Mesenchymal stem cell (in vitro differentiated cells and primary cell): ENCODE results near the gene FAM13C.

Source experiments
- DNase-seq: peaks from one replicate; pipeline ENCODE4 v3.0.0-alpha.2; 2013
- H2AFZ ChIP-seq: one replicate; pipeline ENCODE4 v1.6.1; 2013; ENCODE audit warnings: low read depth, mild to moderate bottlenecking, control low read depth, inconsistent platforms, low read length, moderate library complexity
- H2AK5ac ChIP-seq: 2 replicates; pipeline ENCODE4 v1.6.1; 2013; ENCODE audit warnings: low read length, moderate library complexity, mild to moderate bottlenecking, inconsistent platforms; ENCODE audit not compliant: severe bottlenecking
- H2BK120ac ChIP-seq: one replicate; pipeline ENCODE4 v1.6.1; 2013; ENCODE audit warnings: low read depth, mild to moderate bottlenecking, inconsistent platforms, low read length, moderate library complexity
- H2BK12ac ChIP-seq, 2 experiments: one replicate each; pipeline ENCODE4 v1.6.1; 2013; ENCODE audit warnings: inconsistent platforms in 2 of 2, low read length in 2 of 2, mild to moderate bottlenecking in 2 of 2, moderate library complexity in 2 of 2, control low read depth in 1 of 2
- H2BK15ac ChIP-seq: one replicate; pipeline ENCODE4 v1.6.1; 2013; ENCODE audit warnings: mild to moderate bottlenecking, low read depth, inconsistent platforms; ENCODE audit not compliant: poor library complexity, severe bottlenecking
- H2BK5ac ChIP-seq: 2 replicates; pipeline ENCODE4 v1.6.1; 2013; ENCODE audit warnings: low read depth, mild to moderate bottlenecking, low read length, control low read depth, inconsistent platforms; ENCODE audit not compliant: poor library complexity, severe bottlenecking
- H3K14ac ChIP-seq, 2 experiments: one replicate each; pipeline ENCODE4 v1.6.1; 2013; ENCODE audit warnings: inconsistent platforms in 2 of 2, low read length in 2 of 2, control low read depth in 1 of 2, mild to moderate bottlenecking in 1 of 2, moderate library complexity in 1 of 2
- H3K18ac ChIP-seq, 2 experiments: one replicate each; pipeline ENCODE4 v1.6.1; 2013; ENCODE audit warnings: inconsistent platforms in 2 of 2, low read length in 2 of 2, control low read depth in 1 of 2, low read depth in 1 of 2, mild to moderate bottlenecking in 1 of 2
- H3K23ac ChIP-seq, 2 experiments: one replicate each; pipeline ENCODE4 v1.6.1; 2013; ENCODE audit warnings: inconsistent platforms in 2 of 2, low read length in 2 of 2, mild to moderate bottlenecking in 2 of 2, moderate library complexity in 2 of 2, control low read depth in 1 of 2
- H3K27ac ChIP-seq: 2 replicates; pipeline ENCODE4 v1.5.1; 2013; ENCODE audit warnings: mild to moderate bottlenecking, moderate library complexity, low read length, control low read depth, inconsistent platforms; ENCODE audit not compliant: poor library complexity, severe bottlenecking
- H3K27me3 ChIP-seq, 2 experiments: 2 replicates each; pipeline versions ENCODE4 v1.6.1 to v1.7.0; 2013; ENCODE audit warnings: low read length in 2 of 2, mild to moderate bottlenecking in 2 of 2, moderate library complexity in 2 of 2, control low read depth in 1 of 2, inconsistent platforms in 1 of 2; ENCODE audit not compliant: control insufficient read depth in 1 of 2, insufficient read depth in 1 of 2
- H3K36me3 ChIP-seq, 2 experiments: 2 replicates each; pipeline versions ENCODE4 v1.6.1 to v1.7.0; 2013; ENCODE audit warnings: low read length in 2 of 2, control low read depth in 1 of 2, inconsistent platforms in 1 of 2, low read depth in 1 of 2, mild to moderate bottlenecking in 1 of 2; ENCODE audit not compliant: insufficient read depth in 2 of 2, control insufficient read depth in 1 of 2
- H3K4ac ChIP-seq, 2 experiments: one replicate each; pipeline ENCODE4 v1.6.1; 2013; ENCODE audit warnings: inconsistent platforms in 2 of 2, low read length in 2 of 2, mild to moderate bottlenecking in 2 of 2, moderate library complexity in 2 of 2, control low read depth in 1 of 2, low read depth in 1 of 2
- H3K4me1 ChIP-seq: 2 replicates; pipeline ENCODE4 v1.6.1; 2013; ENCODE audit warnings: low read depth, low read length, control low read depth; ENCODE audit not compliant: control insufficient read depth, insufficient read depth
- H3K4me2 ChIP-seq: 2 replicates; pipeline ENCODE4 v1.6.1; 2013; ENCODE audit warnings: low read length, mild to moderate bottlenecking, inconsistent platforms; ENCODE audit not compliant: poor library complexity, severe bottlenecking
- H3K4me3 ChIP-seq, 2 experiments: 2 replicates each; pipeline versions ENCODE4 v1.5.1 to v1.7.0; 2013; ENCODE audit warnings: low read length in 2 of 2, mild to moderate bottlenecking in 2 of 2, control low read depth in 1 of 2, low read depth in 1 of 2; ENCODE audit not compliant: insufficient read depth in 1 of 2
- H3K79me1 ChIP-seq: replicated peaks from 2 replicates; pipeline ENCODE4 v1.6.1; 2013; ENCODE audit warnings: mild to moderate bottlenecking, control low read depth, low read length, inconsistent platforms; ENCODE audit not compliant: poor library complexity, severe bottlenecking
- H3K9ac ChIP-seq: 2 replicates; pipeline ENCODE4 v1.7.0; 2013; ENCODE audit warnings: mild to moderate bottlenecking, low read length, moderate library complexity
- H3K9me3 ChIP-seq: 2 replicates; pipeline ENCODE4 v1.7.0; 2013; ENCODE audit warnings: mild to moderate bottlenecking, low read length; ENCODE audit not compliant: control insufficient read depth
- H4K8ac ChIP-seq: one replicate; pipeline ENCODE4 v1.6.1; 2013; ENCODE audit warnings: inconsistent platforms, mild to moderate bottlenecking, low read length, moderate library complexity
- H4K91ac ChIP-seq: one replicate; pipeline ENCODE4 v1.6.1; 2013; ENCODE audit warnings: mild to moderate bottlenecking, low read length, inconsistent platforms
- WGBS: methylation state at CpG from one replicate; pipeline ENCODE4 v1.1.7; 2013; ENCODE audit warnings: mixed read lengths; 5-methylcytosine and 5-hydroxymethylcytosine counted together

FAM13C gene

DNA sequence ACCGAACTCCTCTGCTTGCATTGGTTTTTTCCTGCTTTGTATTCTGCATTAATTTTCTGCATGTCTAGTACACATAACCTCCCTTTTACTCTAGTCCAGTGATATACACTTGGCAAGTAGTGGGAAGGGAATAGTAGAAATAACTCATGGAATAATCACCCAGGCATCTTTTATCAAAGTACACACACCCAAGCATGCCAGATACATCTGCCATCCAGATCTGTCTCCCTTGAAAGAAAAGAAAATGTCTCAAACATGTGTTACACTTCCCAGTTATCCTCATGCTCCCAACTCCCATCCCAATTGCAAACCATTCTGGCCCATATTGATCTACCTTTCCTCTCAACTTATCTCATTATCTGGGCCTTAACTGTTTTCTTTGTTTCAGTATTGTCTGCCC is 106.9 kb downstream of the FAM13C start:
- Histone ChIP-seq H3K9me3 (no peaks in the 10 kb centered on the region), H3K4me1 (no peaks in the 10 kb centered on the region), H2BK120ac (no peak overlapping the region), H4K91ac (no peak overlapping the region), H3K27ac (no peak overlapping the region), H3K18ac (no peak overlapping the region), H2AFZ (no peak overlapping the region), H3K4ac (no peak overlapping the region), H3K4me2 (no peak overlapping the region), H2AK5ac (no peak overlapping the region), H3K23ac (no peak overlapping the region), H3K36me3 (peaks cover 0 to 5% of the 10 kb centered on the region in 2 experiments), H2BK5ac (no peak overlapping the region), H3K27me3 (peaks cover 0 to 5% of the 10 kb centered on the region in 2 experiments), H3K14ac (no peak overlapping the region), H3K4me3 (no peak overlapping the region), H3K9ac (no peak overlapping the region), H3K79me1 (no peaks in the 10 kb centered on the region), H2BK12ac (no peak overlapping the region), H4K8ac (no peak overlapping the region), H2BK15ac (no peak overlapping the region)
- no peak for DNase-seq
- 100% methylated on average over 1 of the region's 1 CpG for WGBS

- Histone ChIP-seq H3K27me3 (no peaks in the 10 kb centered on the region), H3K18ac (no peak overlapping the region), H4K91ac (no peak overlapping the region), H3K79me1 (no peaks in the 10 kb centered on the region), H3K4ac (no peak overlapping the region), H3K27ac (no peak overlapping the region), H3K14ac (no peak overlapping the region), H2BK5ac (no peak overlapping the region), H2BK120ac (no peak overlapping the region), H3K9me3 (no peaks in the 10 kb centered on the region), H3K9ac (no peak overlapping the region), H3K23ac (no peak overlapping the region), H2AFZ (no peak overlapping the region), H2BK12ac (no peak overlapping the region), H3K4me3 (no peak overlapping the region), H3K36me3 (peaks cover 0 to 5% of the 10 kb centered on the region in 2 experiments), H4K8ac (no peak overlapping the region), H3K4me1 (no peaks in the 10 kb centered on the region), H2AK5ac (no peak overlapping the region), H3K4me2 (no peak overlapping the region), H2BK15ac (no peak overlapping the region)
- DNase-seq: no peak
These were observed 109.9 kb downstream of the FAM13C start for GRCh38 chr10:59252491-59252890.

- WGBS: no CpG with 5 or more reads among the region's 1 CpG
- H3K27ac ChIP-seq: no peak overlapping the region
- H3K14ac ChIP-seq: no peak overlapping the region
- no peak overlapping the region for H2BK120ac ChIP-seq
- no peak for DNase-seq
- H3K9ac ChIP-seq: no peak overlapping the region
- H3K4me3 ChIP-seq: no peak overlapping the region
- H3K79me1 ChIP-seq: no peaks in the 10 kb centered on the region
- H3K18ac ChIP-seq: no peak overlapping the region
- no peaks in the 10 kb centered on the region for H3K4me1 ChIP-seq
- H2BK12ac ChIP-seq: no peak overlapping the region
- no peak overlapping the region for H2AFZ ChIP-seq
- H3K4ac ChIP-seq: no peak overlapping the region
- no peak overlapping the region for H4K91ac ChIP-seq
- no peak overlapping the region for H2BK5ac ChIP-seq
- no peaks in the 10 kb centered on the region for H3K36me3 ChIP-seq
- H3K23ac ChIP-seq: no peak overlapping the region
- H3K27me3 ChIP-seq: peaks cover 0 to 8% of the 10 kb centered on the region in 2 experiments
- no peaks in the 10 kb centered on the region for H3K9me3 ChIP-seq
- no peak overlapping the region for H2BK15ac ChIP-seq
- no peak overlapping the region for H3K4me2 ChIP-seq
- H2AK5ac ChIP-seq: no peak overlapping the region
- no peak overlapping the region for H4K8ac ChIP-seq
These were observed 116.7 kb downstream of the FAM13C start for GRCh38 chr10:59245686-59246085.

DNA sequence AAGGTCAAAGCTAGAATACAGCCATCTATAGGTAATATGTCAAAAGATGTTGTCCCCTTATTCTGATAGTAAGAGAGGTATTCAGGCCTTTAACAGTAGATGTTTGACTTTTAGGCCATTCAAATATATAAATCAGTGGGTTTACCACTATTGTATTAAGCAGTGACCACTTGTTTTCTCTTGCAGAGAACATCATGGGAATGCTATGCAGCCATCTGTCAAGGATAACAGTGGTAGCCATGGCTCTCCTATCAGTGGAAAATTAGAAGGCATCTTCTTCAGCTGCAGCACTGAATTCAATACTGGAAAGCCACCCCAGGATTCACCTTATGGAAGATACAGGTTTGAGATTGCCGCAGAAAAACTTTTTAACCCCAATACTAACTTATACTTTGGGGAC is 117.5 kb downstream of the FAM13C start:
- WGBS: no CpG with 5 or more reads among the region's 1 CpG
- no peak overlapping the region for H3K27ac ChIP-seq
- H2BK5ac ChIP-seq: no peak overlapping the region
- H3K4me3 ChIP-seq: no peak overlapping the region
- no peaks in the 10 kb centered on the region for H3K79me1 ChIP-seq
- H3K4me1 ChIP-seq: no peaks in the 10 kb centered on the region
- H3K36me3 ChIP-seq: no peaks in the 10 kb centered on the region
- no peaks in the 10 kb centered on the region for H3K9me3 ChIP-seq
- no peak overlapping the region for H2AFZ ChIP-seq
- H4K8ac ChIP-seq: no peak overlapping the region
- H3K9ac ChIP-seq: no peak overlapping the region
- no peak overlapping the region for H3K23ac ChIP-seq
- H4K91ac ChIP-seq: no peak overlapping the region
- H2BK15ac ChIP-seq: no peak overlapping the region
- H2BK120ac ChIP-seq: no peak overlapping the region
- H3K4ac ChIP-seq: no peak overlapping the region
- no peak overlapping the region for H3K18ac ChIP-seq
- H3K4me2 ChIP-seq: no peak overlapping the region
- no peak overlapping the region for H2AK5ac ChIP-seq
- DNase-seq: no peak
- no peak overlapping the region for H2BK12ac ChIP-seq
- no peak overlapping the region for H3K14ac ChIP-seq
- peaks cover 0 to 8% of the 10 kb centered on the region in 2 experiments for H3K27me3 ChIP-seq
